DMS153 treated with DMSO at 0.1 percent for 48 hours (cell line): ENCODE results near the gene VEZF1.

Experiments used
- DNase-seq: peaks from one replicate; lab custom pipeline; 2025; ENCODE audit not compliant: unreplicated experiment; lab: John Stamatoyannopoulos, UW

VEZF1 gene

DNA sequence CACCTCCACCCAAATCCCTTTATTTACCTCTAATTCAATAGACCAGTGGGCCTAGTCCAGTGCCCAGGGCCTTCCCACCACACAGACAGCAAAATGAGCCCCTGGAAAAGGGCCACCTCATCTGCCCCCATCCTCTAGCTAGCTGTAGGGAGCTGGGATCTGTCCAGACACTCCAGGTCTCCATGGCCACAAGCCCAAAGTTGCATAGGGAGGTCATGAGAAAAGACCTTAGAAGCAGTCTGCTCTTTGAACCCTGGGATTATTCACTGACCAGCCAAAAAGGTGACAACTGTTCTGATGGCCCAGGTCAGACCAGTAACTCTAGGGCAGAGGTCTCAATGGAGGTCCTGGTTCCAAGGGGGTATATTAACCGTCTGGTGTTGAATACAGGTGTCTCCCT lies 34.8 kb downstream of the VEZF1 start:
- no peak for DNase-seq

DNA sequence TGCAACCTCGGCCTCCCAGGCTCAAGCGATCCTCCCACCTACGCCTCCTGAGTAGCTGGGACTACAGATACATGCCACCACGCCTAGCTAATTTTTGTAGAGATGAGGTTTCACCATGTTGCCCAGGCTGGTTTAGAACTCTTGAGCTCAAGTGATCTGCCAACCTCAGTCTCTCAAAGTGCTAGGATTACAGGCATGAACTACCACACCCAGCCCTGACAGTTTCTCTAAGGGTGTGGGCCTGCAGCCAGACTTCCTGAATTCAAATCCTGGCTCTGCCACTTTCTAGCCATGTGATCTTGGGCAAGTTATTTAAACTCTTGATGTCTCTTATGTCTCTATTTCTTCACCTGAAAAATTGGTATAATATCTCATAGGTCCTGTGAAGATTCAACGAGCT lies 38.4 kb downstream of the VEZF1 start:
- DNase-seq, result no peak

DNA sequence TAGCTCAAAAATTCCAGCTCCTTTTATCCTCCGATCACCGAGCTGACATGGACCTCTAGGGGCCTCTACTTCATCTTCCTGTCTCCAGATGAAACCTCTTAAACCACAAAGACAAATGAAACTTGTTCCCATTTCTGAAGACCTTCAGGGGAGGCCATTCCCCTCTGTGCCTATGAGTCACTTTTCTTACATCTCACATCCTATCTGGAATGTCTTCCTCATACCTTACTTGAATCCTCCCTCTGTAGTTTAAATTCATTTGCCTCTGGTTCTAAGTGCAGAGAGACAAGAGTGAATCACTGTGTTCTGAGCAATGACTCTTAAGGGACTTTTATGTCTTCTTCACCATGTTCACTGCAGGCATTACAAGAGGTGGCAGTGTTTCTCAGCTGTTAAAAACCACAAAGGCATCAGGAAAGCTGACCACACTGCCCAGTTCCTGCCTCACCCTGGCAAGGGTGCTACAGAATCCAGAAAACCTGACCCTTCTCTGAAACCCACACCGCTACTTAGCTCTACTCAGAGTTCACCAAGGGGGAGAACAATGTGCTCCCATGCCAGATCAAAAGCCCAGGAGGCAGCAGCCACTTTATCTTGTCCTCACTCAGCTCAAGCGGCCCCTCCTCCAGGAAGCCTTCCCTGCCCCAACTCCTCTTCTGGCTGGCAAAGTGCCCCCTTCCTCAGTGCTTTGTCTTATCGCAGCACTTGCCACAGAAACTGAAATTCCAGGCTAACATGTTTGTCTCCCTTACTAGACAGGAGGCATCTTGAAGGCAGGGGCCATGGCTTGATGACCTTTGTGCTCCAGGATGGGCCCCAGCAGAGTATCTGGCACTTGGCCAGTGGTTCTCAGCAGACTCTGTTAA lies 39.3 kb downstream of the VEZF1 start:
- DNase-seq, result no peak

DNA sequence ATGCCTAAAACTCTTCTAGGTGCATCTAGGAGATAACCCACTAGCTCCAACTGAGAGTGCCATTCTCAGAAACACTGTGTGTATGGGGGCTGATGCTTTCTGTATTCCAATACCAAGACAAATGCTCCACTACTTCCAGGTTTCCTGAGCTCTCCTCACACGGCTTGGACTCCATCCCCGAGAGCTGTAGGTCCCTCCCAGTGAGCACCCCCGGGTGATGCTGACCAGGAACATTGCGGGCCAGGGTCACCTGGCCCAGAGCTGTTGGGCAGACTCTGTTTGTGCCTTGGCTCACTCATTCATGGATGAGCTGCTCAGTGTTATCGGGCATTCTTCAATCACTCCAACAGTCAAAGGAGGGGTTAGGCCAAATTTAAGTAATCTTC lies 39.9 kb downstream of the VEZF1 start:
- no peak for DNase-seq

DNA sequence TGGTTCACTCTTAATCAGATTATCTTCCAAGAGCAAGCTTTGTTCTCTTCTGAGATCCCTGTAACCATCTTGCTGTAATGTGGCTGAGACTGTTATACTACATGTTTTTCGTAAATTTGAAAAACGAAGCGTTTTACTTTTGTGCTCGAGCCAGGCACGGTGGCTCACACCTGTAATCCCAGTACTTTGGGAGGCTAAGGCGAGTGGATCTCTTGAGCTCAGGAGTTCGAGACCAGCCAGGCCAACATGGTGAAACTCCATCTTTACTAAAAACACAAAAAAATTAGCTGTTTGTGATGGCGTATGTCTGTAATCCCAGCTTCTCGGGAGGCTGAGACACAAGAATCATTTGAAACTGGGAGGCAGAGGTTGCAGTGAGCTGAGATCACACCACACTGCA lies 40.7 kb downstream of the VEZF1 start:
- DNase-seq, result no peak

DNA sequence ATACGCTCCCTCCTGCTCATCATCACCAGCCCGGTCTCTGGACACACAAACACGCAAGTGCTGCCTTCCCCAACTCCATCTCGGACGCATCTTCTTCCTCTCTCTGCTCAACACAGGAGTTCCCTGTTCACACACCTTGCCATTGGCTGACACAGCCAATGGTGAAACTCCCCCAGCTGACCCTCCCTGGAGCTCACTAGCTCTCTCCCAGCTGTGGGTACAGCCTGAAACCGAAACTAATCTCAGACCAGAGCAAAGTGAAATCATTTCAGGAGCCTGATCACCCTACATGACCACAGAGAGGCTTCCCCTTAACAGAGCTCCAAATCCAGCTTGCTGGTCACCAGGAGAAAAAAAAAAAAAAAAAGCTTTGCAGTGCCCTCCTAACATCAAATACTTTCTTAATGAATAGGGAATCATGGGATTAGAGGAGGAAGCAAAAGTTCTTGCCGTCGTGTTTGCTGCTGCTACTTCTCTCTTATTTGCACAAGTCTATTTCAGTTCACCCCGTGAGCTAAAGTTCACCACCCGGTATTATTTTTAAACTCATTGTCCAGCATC lies 41.2 kb downstream of the VEZF1 start:
- DNase-seq, result peak; percentile 51

DNA sequence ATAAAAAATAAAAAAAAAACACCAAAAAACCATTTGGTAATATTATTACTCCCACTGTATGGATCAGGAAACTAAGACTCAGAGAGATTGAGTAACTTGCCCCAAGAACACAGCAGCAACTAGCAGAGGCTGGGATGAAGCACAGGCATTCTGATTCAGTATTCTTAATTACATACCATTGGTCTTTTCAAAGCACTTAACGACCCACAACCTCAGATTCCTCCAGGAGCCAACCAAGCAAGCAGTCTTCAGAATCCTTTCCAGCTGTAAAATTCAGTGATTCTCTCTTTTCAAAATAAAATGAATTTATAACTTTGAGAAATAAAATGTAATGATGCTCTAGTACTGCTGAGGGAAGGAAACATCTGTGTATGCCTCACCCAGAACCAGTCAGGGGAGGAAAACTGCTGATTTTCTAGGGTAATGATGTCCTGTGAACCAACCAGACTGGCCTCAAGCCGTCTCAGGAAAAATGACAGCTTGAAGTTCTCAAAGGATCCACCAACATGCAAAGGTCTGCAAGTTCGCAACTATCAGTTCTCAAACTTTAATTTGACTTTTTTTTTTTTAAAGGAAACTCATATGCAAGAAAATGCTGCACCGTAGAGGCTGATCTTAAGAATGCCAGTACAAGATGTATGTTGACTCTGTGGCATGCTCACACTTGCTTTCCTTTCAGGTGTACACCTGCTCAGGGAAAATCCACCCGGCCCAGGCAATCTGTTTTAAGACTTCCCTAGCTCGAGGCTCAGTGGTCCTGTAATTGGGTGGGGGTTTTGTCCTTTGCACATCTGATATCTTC lies 41.9 kb downstream of the VEZF1 start:
- DNase-seq, result no peak

DNA sequence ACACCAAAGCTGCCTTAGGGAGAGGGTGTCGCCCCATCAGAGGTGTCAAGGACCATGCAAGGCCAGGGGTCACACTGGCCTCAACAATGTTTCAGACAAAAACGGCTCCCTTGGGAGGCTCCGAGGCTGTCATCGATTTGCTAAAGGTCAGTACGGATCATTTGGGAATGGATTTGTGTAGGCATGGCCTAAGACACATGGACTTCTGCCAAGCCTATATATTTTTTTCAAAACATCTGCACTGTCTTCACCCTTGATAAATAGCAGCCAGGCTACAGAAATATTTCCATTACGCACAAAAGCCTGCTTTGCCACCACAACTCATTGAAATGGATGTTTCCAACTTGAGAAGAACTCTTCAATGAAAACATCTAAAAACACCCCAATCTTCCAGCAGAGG lies 43.1 kb downstream of the VEZF1 start:
- DNase-seq, result no peak

DNA sequence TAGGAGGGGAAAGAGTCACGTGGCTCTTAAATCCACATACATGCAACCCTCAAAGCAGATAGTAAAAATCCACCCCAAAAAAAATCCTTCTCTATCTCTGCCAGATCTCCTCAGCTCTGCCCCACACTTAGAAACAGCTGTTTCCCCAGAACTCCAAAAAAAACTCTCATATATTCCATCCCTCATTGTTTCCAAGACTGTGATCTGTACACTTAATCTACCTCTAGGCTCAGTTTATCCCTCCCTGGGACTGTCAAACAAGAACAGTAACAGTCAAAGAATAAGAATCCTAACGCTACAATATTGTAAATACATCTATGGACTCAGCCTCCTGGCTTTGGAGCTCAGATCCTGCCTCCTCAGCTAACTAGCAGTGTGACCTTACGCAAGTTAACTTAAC lies 44.4 kb downstream of the VEZF1 start:
- DNase-seq, result no peak

DNA sequence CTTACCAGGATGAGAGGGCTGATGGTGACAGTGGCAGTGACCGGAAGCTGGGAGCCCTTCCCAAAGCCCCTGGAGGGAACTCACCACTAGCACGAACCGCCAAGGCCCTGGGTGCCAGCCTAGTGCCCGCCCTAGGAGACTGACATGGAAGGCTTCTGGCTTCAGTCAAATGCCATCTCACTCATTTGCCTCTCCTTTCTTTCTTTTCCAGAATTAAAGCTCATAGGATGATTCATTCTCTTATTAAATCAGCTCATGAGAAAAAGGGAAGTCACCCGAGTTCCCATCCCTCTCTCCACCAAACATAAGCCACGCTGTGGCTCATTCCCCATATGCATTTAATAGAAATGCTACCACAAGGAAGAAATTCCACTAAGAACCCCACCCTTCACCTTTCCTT lies 44.9 kb downstream of the VEZF1 start:
- no peak for DNase-seq

DNA sequence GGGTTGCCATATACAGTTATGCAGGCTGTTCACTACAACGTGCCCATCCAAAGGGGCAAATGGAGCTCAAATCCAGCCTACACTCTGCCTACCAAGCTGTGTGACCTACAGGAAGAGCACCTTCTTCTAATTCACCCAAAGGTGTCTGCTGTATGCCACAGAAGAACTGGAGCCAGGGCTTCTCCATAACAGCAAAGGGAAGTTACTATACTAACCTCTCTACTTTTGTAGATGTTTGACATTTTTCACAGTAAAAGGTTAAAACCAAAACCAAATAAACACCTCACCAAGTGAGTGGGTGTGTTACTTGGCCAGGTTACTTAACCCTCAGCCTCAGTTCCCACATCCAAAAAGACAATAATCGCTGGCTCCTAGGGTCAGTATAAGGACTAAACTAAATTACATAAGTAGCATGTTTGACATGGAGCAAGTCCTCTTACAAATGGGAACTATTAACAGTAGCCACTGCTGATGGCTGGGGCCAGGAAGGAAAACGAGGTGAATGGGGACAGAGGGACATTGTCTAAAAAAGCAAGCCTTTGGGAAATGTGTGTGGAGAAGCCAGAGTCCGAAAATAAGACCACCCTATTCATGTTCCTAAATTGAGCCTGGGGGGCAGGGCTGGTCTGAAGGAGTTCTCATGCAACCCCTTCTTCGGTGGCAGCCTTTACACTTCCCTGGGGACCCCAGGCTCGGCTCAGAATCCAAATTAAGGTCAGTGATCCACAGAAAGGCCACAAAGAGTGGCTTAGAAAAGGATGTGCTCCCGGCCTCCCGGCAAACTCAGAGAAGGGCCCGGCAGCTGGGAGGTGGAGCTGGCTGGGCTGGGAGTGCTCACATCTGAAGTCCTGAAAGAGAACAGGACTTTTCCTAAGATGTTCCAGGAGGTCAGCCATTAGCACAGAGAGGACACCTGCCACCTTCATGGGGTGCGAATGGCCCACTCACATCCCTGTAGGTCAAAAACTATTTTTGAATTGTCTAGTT lies 46.4 kb downstream of the VEZF1 start:
- no peak for DNase-seq

DNA sequence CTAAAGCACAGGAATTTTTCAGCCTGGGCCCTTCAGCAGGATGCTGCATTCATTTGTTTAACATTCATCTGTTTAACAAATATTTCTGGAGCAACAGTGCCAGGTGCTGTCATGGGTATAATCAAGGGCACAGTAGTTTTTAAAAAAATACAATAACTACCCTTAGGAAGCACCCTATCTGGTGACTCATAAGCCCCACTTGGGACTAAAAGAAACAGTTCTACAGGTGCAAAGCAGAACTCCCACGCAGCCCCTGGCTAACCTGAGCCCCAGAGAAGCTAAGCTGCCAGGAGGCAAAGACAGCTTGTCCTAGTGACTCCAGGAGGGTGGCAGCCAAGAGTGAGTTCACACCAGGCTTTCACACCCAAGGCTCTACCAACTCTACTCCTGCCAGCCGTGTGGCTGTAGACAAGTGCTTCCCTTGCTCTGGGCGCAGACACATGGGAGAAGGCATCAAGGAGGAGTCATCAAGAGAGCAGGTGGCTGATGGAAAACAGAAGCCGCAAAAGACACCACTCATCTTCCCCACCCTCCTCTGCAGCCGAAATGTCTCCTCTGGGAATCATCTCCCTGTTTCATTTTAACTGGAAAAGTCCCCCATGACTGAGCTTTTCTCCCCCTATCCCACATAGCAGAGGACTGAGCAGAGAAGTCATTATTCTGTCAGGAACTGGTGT lies 47.3 kb downstream of the VEZF1 start:
- DNase-seq, result peak; percentile 62

DNA sequence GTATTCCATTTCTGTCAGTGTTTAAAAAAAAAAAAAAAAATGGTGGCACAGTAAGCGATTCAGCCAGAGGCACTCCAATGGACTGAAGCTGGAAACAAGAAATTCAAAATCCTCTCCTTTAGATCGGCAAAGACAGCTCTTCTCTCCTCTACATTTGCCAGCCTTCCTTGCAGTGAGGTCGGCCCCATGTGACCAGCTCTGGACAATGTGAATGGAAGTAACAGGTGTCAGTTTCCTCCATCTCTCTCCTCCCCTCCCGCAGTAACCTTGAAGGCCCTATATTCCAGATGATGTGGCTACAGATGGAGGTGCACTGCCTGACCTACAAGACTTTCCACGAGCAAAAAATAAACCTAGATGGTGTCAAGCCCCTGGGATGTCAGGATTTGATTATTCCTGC lies 47.8 kb downstream of the VEZF1 start:
- DNase-seq, result peak; percentile 74

DNA sequence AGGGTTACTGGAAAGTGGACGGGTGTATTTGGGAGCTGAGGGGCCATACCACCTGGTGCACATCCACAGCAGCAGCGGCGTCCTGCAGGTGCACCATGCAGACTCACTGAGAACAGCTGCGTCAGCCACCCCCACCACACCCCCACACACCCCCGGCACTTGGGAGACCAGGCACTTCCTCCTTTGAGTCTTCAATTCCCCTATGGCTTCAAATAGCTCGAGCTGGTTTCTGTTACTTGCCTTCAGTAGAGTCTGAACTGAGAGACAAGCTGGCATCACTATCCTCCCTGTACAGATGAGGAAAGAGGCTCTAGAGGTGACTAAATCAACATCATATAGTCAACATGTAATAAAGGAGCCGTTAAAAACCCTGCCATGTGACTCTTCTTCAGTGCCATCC lies 48.3 kb downstream of the VEZF1 start:
- DNase-seq, result peak; percentile 83

DNA sequence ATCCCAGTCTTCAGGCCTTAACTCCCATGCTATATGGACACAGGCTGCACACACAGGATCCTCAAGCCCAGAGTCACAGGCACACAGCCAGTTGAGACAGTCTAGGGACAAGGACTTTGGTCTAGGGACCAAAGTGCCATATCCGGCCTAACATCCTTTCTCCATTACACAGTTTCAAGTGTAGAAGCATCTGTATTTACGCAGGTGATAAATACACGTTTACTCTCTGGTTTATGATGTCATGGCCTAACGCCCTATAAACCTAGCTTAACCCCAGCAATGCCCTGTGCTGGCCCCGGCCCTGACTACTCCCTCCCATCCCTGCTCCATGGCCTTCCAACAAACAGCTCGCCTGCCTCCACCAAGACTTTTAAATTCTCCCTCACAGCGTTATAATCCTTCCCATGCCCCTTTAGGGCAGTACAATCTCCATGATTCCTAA lies 50.0 kb downstream of the VEZF1 start:
- DNase-seq, result peak; percentile 81

DNA sequence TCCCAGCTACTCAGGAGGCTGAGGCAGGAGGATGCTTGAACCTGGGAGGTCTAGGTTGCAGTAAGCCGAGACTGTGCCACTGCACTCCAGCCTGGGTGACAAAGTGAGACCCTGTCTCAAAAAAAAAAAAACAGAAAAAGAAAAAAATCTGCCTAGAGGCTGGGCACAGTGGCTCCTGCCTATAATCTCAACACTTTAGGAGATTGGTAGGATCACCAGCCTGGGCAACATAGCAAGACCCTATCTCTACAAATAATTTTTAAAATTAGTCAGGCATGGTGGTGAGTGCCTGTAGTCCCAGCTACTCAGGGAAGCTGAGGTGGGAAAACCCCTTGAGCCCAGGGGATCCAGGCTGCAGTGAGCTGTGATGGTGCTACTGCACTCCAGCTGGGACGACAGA lies 50.6 kb downstream of the VEZF1 start:
- DNase-seq, result no peak

DNA sequence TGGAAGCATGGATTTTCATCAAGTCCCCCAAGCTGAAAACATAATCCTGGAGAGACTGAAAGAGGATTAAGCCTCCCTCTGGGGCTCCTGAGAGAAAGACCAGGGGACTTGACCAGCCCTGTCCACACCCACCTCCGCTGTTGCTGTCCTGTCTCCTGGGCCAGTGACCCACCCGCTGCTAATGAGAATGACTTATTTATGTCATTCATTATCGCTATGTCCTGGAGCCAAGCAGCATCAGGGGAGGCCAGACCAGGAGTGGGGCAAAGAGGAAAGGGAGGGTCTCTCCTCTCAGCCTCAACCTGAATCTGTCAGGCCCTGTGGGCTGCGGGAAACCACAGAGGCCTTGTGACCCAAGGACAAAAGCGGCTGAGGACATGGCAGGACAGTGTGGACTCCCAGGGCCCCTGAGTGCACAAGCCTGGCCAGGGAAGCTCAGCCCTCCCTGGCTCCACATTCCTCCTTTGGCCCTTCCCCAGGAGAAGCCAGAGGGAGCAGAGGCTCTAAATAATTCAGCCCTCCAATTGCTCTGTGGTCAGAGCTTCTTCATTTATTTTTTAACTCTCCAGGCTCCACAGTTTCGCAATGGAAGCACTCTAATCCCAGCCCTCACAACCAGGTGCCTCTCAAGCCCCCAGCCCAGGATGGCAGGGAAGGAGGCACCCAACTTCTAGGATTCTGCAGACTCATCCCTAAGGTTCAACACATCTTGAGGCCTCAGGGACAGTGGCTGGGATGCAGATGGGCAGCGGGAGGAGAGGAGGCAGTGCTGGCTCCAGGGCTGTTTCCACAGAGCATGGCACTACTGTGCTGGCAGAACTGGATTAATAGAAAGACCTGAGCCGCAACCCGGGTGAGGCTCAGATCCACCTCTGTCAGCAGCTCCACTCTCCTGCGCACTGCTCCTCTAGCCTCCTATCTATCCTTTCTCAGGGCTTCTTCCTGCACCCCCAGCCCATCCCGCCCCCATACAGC lies 51.9 kb downstream of the VEZF1 start:
- no peak for DNase-seq

DNA sequence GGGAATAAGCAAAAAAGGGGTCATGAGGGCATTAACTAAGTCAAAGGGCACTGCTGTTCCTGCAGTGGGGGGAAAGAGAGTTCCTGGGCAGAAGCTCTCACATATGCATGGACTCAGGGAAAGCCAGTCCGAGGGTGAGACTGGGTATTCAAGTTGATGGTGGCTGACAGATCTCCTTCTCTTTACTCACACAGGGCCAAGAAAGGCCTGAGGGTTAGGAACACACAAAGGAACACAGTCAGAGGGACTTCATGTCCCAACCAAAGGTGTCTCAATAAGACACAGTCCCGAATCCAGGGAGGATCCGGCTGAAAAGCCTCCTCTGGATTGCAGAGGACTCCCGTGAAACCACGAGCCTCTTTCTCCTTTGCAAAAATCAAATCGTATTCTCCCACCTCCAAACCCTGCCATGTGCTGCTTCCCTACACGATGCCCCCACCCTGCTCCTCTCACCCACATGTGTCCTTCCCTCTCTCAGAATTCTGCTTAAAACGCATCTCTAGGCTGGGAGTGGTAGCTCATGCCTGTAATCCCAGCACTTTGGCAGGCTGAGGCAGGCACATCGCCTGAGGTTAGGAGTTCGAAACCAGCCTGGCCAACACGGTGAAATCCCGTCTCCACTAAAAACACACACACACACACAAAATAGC lies 56.4 kb downstream of the VEZF1 start:
- DNase-seq, result no peak

DNA sequence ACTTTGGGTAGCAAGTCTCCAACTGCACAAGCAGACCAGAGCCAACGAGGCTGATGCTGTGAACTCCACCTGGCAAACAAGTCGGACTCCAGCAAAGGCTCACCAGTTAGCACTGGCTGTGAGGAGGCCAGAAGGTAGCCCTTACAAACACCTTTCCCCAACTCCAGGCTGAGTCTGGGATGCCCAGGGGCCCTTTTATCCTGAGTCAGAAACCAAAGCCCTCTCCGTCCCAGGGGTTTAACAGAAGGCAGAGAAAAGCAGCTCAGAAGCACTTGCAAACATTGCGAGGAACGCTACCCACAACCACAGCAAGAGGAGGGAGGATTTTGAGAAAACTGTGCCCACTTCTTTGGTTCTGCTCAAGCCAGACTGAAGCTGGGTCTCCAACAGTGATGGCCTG lies 57.8 kb downstream of the VEZF1 start:
- no peak for DNase-seq
